NK-92 treated with Interleukin-12 subunit alpha and Interleukin-12 subunit beta, amount 100 ng/mL, for 24 hours (cell line): ENCODE results near the gene COL17A1.

Source experiments
- DNase-seq: peaks from one replicate; lab custom pipeline; 2025; lab: John Stamatoyannopoulos, UW

The COL17A1 gene

DNA sequence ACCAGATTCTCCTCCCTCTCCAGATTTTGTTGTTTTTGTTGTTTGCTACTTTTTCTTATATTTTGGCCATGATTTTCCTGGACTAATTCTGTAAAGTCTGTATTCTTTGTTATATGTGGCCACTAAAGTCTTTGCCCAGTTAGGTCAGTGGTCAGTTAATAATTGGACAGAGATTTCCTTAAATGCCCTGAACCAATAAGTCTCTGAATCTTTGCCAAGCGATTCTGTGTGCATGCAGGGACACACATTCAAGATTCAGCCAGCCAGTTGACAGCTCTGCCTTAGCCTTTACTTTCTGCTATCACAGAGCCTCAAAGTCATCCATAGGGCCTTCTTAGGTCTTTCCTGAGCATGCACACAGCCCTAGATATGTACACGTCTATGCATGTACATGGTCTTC is 11.0 kb upstream of the COL17A1 start:
- DNase-seq = no peak

GRCh38 chr10:104092749-104093148 is 7.1 kb upstream of the COL17A1 start:
- DNase-seq = no peak

DNA sequence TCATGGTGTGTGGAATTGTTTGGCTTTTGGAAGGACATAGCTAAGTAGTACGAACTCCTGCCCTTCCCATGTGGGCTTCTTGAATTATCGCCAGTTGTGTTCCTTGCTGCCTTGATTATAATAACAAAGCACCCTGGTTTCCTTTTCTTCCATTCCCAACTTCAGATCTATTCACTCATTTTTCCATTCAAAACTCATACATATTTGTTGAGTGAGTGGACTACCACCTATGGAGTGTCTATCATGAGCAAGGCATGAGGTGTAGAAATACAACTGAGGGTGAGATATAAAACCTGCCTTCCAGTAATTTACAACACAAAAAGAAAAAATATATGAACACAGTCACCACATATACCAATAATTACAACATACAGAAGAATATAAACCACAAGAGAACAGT is 4.9 kb upstream of the COL17A1 start:
- DNase-seq = no peak

- no peak for DNase-seq
These were observed 3.9 kb upstream of the COL17A1 start for GRCh38 chr10:104089621-104090020.

DNA sequence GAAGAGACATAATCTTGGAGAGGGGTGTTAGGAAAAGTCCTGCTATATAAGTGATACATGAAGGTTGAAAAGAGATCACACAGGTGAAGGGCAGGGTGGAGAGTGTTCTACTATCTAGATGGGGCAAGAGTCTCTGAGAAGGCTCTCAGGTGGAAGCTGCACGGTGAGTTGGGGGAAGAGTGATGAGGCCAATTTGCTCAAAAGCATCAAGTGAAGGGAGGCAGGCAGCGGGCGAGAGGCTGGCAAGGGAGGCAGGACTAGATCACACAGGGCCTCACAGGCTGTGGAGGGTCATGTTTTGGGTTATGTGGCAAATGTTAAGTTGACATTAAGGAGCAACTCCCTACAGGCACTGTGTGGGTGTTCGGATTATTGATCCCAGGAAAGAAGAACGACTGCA is 2.6 kb upstream of the COL17A1 start:
- no peak for DNase-seq

- DNase-seq = no peak
These were observed 1.1 kb downstream of the COL17A1 start for GRCh38 chr10:104084482-104085142.

GRCh38 chr10:104081998-104082397 is 3.7 kb downstream of the COL17A1 start:
- no peak for DNase-seq

- no peak for DNase-seq
These were observed 4.9 kb downstream of the COL17A1 start for GRCh38 chr10:104080762-104081161.

- no peak for DNase-seq
These were observed 8.0 kb downstream of the COL17A1 start for GRCh38 chr10:104077663-104078151.

DNA sequence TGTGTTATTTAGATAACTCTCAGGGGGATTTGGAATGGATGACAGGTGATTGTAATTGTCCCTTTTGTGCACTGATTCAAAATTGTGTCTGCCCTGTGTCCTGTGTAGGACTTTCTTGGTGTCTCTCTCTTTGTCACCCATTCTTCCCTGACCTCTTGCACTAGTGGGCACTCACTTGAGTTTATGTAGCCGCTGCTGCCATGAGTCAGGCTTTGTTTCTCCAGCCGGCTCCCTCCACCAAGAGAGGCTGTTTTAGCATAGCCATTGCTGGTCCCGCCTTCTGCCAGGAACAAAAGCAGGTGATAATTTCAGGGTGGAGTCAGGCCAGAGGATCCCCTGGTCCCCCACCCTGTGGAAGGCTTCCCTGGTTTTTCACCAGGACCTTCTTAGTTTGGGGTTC is 8.4 kb downstream of the COL17A1 start:
- DNase-seq = no peak

DNA sequence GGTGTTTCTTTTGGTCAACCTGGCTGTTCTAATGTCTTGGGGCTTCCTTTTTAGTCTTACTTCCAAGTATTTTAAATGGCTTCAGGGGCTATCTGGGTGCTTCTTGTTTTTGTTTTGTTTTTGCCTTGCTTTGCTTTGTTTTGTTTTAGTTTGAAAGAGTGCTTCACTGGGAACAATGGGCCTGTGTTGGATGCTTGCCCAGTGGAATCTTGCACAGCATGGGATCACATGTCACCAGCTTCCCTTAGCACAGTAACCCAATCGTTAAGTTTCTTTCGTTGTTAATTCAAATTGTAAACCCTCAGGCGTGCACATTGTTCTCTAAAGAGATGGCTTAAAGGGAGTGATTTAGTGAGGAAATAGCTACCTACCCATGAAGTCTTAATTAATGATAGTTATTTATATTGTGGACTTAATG is 8.9 kb downstream of the COL17A1 start:
- DNase-seq = no peak

- no peak for DNase-seq
These were observed 11.2 kb downstream of the COL17A1 start for GRCh38 chr10:104074505-104074904.

DNA sequence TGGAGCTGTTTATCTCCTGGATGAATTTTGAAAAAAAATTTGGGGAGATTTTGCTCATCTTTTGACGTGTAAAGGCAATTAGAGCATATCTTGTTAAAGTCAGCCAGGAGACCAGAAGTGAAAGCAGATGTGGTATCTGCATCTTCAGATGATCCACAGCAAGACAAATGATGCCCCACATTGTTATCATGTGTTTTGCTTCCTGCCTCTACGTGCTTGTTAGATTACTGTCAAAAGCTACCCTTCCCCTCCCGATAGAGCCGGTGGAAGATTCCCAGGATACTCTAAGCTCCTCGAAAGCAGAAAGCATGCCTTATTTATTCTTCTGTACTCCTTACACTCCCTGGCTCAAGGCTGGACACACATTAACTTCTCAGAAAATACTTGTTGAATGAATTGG is 12.9 kb downstream of the COL17A1 start:
- DNase-seq = no peak

- DNase-seq = no peak
These were observed 16.1 kb downstream of the COL17A1 start for GRCh38 chr10:104069613-104070012.

GRCh38 chr10:104067525-104067924 is 18.2 kb downstream of the COL17A1 start:
- no peak for DNase-seq

DNA sequence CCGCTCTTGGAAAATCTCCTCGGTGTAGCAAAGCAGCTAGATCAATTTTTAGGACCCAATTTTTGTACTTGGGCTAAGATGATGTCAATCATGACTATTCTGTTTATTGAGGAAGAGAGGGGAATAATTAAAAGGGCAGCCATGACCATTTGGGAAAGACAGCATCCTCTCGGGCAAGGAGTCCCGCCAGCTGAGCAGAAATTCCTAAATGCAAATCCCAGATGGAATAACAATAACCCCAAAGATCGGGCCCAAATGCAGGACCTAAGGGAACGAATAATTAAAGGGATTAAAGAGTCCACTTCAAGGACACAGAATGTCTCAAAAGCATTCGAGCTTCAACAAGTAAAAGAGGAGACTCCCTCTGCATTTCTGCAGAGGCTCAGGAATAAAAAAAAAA is 18.7 kb downstream of the COL17A1 start:
- DNase-seq = no peak

DNA sequence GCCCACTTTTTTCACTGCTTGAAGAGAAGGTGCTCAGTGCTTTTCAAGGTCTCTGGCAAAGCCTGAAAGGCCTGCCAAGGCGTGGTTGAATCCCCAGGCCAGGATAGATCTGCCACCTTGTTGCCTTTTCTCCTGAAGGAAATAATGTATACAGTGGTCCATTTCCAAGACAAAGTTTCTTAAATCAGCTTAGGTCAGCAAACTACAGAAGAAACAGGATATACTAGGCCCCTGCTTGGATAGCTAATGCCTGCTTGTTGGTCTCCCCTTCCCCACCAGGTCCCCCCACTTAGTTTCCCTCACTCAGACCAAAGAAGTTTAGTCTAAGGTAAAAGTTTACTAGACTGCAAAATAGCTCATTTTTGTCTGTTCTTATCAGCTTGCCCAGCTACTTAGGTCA is 19.9 kb downstream of the COL17A1 start:
- no peak for DNase-seq

DNA sequence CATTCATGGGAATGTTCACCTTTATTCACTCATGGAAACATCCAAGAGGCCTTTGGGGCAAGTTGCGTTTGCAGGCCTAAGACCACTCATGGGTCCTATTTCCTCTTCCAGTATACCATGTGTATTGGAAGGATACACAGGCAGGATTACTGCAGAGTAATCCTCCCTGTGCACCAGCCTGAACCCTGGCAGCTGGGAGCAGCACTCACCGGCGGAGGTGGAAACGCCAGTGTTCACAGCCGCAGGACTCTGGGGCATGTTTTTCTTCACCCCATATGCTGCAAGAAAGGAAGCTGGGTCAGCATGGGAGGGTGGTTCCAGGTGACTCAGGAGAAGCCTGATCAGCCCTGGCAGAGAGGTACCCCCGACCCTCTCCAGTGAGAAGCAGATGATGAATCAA is 24.5 kb downstream of the COL17A1 start:
- DNase-seq = no peak

DNA sequence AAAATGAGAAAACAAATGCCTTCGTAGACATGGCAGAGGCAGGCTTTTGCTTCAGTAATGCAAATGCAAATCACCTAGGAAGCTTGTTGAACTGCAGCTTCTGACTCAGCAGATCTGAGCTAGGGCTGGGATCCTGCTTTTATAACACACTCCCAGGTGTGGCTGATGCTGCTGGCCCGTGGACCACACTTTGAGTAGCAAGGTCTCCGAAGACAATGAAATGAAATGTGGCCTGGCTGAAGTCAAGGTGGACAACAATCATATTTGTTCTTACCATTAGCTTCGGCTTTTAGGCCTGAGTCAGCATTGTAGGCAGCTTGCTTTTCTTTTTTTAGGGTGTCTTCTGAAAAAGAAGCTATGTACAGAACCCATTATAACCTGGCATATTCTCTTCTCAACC is 26.3 kb downstream of the COL17A1 start:
- no peak for DNase-seq

DNA sequence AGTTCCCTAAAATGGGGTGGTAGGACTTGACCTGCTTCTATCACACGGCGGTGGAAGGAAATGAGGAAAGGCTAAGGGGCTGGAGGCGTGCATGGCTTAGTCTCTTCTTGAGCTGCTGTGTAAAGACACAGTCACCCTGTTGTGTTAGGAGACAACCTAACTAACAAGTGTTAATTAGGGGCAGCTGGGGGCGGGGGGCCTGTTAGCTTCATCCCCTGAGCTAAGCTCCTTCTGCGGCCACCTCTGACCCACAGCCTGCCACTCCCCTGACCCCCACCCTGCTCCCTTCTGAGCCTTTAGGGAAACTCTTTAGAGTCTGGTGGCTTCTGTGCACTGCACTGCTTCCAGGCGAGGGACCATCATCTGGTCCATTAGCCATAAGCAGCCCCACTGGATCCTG is 28.0 kb downstream of the COL17A1 start:
- DNase-seq = no peak

- no peak for DNase-seq
These were observed 28.9 kb downstream of the COL17A1 start for GRCh38 chr10:104056619-104057273.

GRCh38 chr10:104054430-104054829 is 31.2 kb downstream of the COL17A1 start:
- no peak for DNase-seq

- no peak for DNase-seq
These were observed 32.5 kb downstream of the COL17A1 start for GRCh38 chr10:104053201-104053600.

- no peak for DNase-seq
These were observed 33.2 kb downstream of the COL17A1 start for GRCh38 chr10:104052431-104052830.
